ENCODE data around the gene REV3L.

DNA sequence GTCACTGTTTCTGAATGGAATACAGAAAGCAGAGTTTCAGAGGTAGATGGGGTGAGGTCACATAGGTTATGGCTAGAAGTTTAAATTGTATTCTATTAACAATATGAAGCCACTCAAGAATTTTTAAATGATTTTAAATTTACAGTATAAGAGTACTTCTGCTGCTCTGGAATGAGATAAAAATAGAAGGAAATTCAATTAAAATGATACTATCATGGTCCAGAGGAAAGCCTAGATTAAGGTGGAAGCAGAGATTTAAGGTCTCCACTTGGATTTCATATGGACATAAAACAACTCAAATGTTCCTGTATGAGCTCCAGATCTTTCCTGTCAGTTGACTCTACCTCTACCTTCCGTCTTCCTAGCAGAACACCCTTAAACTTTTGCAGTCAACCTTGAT lies 68.6 kb downstream of the REV3L start:
- TF ChIP-seq, protein P1, sequence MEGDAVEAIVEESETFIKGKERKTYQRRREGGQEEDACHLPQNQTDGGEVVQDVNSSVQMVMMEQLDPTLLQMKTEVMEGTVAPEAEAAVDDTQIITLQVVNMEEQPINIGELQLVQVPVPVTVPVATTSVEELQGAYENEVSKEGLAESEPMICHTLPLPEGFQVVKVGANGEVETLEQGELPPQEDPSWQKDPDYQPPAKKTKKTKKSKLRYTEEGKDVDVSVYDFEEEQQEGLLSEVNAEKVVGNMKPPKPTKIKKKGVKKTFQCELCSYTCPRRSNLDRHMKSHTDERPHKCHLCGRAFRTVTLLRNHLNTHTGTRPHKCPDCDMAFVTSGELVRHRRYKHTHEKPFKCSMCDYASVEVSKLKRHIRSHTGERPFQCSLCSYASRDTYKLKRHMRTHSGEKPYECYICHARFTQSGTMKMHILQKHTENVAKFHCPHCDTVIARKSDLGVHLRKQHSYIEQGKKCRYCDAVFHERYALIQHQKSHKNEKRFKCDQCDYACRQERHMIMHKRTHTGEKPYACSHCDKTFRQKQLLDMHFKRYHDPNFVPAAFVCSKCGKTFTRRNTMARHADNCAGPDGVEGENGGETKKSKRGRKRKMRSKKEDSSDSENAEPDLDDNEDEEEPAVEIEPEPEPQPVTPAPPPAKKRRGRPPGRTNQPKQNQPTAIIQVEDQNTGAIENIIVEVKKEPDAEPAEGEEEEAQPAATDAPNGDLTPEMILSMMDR (IDR thresholded peaks at IDR 0.05 in 4 of 5, conservative IDR thresholded peaks at IDR 0.05 in 1 of 5): no peak
- no peak for TF ChIP-seq POLR2A (IDR thresholded peaks at IDR 0.05)

Data from gastrocnemius medialis (tissue), 4 donors.